Measurements from ENCODE around the gene PPM1G.
A peak's percentile ranks its signal among the peaks of the same experiment; 100 is the strongest.

The PPM1G gene

DNA sequence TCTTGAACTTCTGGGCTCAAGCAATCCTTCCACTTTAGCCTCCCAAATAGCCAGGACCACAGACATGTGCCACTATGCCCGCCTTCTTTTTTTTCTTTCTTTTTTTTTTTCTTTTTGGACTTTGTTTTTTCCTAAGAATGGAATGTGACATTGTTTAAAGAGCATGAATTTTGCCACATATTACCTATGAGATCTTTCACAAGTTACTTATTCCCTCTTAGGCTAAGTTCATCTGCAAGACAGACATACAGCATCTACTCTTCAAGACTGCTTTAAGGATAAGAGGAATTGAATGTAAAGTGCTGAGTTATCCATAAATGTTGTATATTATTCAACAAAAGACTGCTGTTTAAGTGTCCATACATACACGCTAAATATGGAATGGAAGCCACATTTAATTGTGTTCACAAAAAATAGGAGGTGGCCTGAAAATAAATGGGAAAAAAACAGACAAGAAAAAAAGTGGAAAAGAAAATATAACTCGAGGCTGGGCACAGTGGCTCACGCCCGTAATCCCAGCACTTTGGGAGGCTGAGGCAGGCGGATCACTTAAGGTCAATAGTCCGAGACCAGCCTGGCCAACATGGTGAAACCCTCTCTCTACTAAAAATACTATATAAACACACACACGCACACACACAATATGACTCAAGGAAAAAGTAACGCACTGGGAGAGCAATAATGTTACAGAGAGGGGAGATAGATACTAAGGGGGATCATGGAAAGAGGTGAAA lies 3.2 kb upstream of the PPM1G start:
- DNase-seq (ENCODE audit: low spot score) = no peak

DNA sequence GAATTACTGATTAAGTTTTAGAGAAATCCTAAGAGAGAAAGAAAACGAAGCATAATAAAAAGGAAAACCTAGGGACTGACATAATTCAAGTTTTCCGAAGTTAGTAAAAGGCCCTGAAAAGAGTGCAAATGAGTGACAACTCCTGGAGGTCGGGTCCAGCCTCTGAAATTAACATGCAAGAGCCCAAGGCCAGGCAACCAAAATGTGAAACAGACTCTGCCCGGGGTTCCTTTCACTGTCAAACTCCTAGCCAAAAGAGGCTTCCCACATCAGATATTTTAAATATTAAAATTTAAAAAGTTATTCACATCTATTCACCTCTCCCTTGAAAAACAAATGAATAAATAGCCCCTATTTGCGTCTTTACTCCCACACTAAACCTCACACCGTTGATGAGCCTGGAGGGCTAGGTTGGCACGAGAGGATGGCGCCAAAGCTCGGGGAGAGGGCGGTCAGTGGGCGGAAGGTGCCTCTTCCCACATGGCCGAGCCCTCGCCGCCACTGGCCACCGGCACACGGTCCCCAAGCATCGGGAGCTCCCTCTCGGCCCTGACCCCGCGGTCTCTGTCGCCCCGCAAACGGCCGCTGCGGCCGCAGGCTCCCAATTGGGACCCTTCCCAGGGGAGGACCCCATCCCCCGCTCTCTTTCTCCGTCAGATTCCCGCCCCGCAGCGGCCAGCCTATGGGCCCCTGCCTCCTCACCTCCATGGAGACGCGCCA lies 630 bp downstream of the PPM1G start:
- no peak for DNase-seq (ENCODE audit: low spot score)

DNA sequence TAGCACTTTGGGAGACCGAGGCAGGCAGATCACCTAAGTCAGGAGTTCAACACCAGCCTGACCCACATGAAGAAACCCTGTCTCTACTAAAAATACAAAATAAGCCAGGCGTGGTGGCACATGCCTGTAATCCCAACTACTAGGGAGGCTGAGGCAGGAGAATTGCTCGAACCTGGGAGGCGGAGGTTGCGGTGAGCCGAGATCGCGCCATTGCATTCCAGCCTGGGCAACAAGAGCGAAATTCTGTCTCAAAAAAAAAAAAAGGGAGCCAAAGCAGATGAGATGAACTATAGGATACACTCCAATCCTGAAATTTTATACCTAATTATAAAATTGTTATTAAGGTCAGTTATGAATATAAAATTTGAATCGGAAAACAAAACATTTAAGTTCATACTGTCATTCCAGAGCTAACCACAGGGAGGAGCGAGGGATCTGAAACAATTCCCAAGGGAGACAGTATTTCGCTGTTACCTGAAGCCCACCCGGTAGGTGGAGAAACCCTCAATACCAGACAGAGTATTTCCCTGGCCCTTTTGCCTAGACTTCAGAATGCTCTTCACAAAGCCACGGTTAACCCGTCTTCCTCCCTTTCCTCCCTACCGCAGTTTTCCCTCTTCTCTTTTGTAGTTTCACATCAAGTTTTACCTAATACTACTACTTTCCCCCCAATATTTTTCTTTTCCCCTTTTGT lies 1.4 kb downstream of the PPM1G start:
- peak; percentile 53 for DNase-seq (ENCODE audit: low spot score)

DNA sequence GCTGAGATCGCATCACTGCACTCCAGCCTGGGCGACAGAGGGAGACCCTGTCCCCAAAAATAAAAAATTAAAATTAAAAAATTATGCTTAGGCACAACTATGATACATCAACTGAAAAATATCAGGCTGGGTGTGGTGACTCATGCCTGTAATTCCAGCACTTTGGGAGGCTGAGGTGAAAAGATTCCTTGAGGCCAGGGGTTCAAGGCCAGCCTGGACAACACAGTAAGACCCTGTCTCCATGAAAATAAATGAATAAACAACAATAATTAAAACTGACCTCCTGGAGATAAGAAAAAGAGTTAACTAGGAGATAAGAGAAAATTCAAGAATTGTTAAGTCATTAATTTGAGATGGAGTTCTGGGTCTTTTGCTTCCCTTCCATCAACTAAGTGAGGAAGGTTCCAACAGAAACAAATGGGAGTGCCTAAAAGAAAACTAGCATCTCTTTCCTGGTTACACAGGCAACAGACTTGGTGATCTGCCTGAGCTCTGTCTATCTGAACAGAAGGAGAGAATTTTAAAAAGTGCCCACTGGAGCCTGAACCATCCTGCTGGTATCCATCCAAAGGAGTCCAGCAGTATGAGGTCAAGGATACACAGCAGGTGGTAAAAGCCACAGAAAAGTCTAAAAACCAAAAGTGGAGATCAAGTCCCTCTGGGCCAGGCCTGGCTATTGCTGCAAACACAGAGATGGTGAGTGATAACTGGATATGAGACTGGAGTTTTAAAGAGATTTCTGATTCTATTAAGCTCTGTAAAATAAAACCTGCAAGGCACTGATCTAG lies 8.8 kb downstream of the PPM1G start:
- no peak for DNase-seq (ENCODE audit: low spot score)

DNA sequence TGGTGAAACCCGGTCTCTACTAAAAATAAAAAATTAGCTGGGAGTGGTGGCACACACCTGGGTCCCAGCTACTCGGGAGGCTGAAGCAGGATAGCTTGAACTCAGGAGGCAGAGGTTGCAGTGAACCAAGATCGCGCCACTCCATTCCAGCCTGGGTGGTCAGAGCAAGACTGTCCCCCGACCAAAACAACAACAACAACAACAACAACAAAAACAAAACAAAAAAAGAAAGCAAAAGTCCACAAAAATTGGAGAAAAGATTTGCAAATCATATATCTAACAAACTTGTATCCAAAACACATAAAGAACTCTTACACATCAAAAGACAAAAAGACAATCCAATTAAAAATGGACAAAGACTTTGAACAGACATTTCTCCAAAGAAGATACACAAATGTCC lies 10.4 kb downstream of the PPM1G start:
- no peak for DNase-seq (ENCODE audit: low spot score)

DNA sequence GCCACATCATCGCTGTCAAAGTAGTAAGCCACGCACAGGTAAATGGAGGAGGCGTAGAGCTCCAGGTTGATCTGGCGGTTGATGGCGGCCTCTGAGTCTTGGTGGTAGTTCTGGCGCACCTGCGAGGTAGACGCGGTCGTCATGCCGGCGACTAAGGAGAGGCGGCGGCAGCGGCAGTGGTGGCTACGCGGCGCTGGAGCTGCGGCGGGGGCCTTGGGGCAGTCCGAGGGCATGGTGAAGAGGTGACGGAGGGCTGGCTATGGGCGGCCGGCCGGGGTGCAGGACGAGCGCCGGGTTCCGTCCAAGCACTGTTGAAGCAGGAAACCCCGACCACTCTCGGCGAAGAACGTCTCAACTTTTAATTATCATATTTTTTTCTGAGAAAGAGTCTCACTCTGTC lies 16.2 kb downstream of the PPM1G start:
- no peak for DNase-seq (ENCODE audit: low spot score)

DNA sequence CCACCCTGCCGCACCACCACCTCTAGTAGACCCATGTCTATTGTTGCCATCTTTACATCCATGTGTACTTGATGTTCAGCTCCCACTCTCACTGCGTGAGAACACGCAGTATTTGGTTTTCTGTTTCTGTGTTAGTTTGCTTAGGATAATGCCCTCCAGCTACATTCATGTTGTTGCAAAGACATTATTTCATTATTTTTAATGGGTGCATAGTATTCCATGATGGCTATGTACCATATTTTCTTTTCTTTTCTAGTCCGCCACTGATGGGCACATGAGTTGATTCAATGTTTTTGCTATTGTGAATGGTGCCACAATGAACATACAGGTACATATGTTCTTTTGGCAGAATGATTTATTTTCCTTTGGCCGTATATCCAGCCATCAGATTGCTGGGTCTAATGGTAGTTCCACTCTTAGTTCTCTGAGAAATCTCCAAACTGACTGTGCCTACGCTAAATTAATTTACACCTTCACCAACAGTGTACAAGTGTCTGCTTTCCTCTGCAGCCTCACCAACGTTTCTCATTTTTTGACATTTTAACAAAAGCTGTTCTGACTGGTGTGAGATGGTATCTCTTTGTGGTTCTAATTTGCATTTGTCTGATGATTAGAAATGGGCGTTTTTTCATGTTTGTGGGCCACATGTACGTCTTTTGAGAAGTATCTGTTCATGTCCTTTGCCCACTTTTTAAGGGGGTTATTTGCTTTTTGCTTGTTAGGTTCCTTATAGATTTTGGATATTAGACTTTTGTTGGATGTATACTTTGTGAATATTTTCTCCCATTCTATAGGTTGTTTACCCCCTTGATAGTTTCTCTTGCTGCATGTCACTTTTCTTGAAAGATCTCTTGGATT lies 18.3 kb downstream of the PPM1G start:
- no peak for DNase-seq (ENCODE audit: low spot score)

DNA sequence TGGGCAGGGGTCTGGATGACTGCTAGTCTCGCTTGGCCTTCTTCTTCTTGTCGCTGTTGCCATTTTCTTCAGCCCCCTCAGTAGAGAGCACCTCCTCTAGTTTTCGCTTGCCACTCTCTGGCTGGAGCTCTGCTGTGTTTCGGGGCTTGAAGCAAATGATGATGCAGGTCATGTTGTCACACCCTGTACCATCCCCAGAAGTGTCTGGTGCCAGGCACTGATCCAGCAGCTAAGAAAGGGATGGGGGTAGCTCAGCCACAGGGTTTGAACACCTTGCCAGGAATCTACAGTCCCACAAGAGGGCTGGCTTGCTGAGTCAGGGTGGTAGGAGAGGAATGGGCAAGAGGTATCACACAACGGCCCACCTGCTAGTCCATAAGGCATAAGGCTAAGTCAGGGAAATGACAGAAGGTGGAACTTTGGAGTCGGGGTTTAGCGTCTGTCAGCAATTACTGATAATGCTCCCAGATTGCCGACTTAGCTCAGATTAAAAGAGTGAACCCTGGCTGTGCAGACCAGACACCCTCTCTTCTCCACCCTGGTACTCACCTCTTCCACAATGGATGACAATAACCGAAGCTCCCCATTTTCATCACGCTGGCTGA lies 27.7 kb downstream of the PPM1G start:
- DNase-seq (ENCODE audit: low spot score) = no peak

DNA sequence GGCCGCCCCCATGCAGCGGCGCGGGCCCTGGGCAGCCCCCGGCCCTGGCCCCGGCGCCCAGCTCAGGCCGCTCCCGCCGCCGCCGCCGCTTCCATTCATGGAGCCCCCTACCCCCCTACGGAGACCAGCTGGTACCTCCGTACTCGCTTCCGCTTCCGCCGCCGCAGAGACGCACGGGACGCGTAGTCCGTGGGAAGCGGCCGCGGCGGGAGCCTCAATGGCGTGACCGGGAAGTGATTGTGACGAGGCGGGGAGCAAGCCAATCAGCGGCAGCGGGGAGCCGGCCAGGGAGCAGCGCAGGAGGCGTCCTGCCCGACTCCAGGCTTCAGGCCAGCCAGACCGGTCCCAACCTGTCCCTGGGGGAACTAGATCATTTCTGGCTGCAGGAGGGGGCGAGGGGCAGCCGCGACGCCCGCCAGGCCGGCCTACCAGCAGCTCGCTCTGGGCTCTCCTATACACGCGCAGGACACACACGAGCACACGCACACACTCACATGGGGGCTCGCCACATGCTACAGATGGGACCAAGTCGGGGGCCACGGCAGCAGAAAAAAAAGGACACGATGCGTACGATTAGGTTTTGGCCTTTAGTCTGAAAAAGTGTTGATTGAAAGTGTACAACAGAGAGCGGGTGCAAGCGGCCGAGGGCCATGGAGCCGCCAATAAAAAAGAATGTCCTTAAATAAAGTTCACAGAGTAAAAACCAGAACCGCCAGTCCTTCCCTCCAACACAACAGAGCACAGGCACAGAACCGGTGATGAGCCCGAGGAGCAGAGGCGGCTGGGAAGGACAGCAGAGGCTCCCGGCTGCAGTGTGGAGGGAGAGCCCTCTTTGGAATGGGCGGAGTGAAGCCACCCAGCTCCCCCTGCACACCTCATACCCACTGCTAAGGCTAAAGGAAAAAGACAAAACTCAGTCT lies 28.5 kb downstream of the PPM1G start, which contains the start of gene ZNF513:
ZNF513 (minus strand) TSS at position 109 of the 920 bp plus-strand sequence. CDS start 208 bp downstream, outside the sequence.
- peak; percentile 97 for DNase-seq (ENCODE audit: low spot score)

DNA sequence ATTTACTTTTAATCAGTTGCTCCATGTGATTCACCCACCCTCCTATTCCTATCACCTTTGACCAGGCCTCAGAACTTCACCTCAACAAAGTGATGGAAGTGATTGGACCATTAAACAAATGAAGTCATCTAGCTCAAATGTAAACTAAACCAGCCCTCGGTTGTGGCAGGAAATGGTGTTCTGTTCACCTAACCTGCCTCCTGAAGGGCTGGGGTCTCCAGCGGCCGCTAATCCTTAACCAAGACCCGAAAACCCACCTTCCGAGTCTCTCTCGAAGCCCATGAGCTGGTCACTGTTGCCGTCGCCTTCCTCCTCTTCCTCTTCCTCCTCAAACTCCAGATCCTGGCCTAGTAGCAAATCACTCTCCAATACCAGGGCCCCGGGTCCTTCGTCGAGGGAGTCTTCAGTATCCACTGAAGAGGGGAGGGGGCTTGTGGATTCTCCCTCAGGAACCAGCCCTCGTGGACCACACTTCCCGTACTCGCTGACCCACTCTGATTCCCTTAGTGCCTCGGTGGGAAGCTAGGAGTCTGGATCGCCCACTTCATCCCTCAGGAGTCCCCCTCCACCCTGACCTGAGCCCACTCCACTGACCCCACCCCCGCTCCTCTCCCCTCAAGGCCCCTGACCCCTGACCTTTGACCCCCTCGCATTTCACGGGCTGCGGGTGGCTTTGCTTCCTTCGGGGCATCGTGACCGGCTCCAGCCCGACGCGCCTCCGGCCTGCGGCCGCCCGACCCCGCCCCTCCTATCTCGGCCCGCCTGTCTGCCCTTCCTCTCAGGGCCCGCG lies 29.4 kb downstream of the PPM1G start:
- DNase-seq (ENCODE audit: low spot score) = peak; percentile 90

DNA sequence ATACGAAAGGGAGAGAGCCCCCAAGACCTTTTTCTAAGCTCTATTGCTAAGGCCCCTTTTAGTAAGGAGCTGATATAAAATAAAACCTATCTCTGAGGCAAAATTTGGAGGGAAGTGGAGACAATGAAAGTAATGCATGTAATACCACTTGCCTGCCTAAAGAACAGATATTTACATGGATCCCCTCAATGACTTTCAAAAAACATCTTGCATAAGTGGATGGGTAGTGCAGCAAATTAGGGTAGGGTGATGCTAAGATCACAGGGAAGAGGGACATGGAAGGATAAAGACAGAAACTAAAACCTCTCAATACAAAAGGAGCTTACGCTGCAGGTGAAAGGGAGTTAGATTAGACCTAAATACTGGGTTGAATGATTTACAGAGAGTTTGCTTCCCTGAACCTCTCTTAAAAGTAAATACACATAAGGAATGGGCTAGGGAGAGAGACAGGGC lies 30.0 kb downstream of the PPM1G start:
- no peak for DNase-seq (ENCODE audit: low spot score)

DNA sequence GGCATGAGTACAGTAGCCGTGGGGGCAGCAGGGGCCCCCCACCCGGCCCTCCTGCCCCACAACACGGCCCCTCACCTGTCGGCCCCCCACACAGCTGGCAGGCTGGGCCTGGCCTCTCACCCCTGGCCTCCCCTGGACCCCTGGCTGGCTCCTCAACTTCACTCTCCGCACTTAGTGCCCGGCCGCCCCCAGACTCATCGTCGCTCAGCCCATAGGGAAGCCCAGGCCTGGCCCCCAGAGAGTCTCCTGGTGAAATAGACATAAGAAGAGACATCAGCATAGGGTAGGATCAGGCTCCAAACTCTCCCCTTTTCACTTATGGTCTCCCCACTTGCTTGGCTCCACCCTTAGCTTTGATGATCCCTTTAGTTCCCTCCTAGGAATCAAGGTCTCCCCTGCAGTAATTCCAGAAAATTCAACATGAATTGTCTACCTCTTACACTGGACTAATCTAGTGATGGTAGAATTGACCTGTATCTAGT lies 30.5 kb downstream of the PPM1G start:
- DNase-seq (ENCODE audit: low spot score) = no peak

DNA sequence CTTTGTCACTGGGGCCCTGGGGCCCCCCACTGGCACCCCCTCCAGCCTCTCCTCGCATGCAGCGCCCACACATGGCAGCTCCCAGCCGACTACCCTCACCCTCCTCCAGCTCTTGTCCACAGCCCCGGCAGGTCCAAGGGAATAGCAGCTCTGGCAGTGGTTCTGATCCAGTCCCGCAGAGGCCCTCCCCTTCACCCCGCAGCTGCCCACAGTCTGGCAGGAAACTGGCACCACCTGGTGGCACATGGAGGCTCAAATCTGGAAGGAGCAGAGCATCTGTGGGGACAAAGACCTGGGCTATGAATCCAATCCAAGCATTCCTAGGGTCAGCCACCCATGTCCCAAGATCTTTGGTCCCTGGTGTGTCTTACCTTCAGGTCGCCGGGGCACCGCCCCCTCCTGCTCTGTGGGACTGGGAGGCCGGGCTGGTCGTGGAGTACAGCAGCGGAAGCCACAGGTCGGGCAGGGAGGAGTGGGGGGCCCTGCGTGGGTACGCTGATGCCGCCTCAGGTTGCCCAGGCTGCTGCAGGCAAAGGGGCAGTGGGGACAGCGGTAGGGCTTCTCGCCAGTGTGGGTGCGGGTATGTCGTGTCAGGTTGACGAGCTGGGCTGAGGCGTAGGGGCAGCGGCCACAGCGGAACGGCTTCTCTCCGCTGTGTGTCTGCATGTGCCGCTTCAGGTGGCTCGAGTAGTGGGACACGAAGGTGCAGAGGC lies 31.1 kb downstream of the PPM1G start:
- no peak for DNase-seq (ENCODE audit: low spot score)

DNA sequence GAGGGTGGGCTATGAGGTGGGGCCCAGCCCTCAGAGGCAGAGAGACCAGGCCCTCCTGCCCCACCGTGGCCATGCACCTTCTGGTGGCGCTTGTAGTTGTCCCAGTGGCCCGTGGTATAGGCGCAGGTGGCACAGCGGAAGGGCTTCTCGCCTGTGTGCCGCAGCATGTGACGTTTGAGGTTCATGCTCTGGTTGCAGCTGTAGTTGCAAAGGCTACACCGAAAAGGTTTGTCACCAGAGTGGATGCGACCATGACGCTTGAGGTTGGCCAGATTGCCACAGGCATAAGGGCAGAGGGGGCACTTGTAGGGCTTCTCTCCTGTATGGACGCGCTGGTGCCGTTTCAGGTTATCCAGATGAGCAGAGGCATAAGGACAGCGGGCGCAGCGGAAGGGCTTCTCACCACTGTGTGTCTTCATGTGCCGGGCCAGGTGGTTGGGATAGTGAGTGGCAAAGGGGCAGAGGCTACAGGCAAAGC lies 31.7 kb downstream of the PPM1G start:
- no peak for DNase-seq (ENCODE audit: low spot score)

DNA sequence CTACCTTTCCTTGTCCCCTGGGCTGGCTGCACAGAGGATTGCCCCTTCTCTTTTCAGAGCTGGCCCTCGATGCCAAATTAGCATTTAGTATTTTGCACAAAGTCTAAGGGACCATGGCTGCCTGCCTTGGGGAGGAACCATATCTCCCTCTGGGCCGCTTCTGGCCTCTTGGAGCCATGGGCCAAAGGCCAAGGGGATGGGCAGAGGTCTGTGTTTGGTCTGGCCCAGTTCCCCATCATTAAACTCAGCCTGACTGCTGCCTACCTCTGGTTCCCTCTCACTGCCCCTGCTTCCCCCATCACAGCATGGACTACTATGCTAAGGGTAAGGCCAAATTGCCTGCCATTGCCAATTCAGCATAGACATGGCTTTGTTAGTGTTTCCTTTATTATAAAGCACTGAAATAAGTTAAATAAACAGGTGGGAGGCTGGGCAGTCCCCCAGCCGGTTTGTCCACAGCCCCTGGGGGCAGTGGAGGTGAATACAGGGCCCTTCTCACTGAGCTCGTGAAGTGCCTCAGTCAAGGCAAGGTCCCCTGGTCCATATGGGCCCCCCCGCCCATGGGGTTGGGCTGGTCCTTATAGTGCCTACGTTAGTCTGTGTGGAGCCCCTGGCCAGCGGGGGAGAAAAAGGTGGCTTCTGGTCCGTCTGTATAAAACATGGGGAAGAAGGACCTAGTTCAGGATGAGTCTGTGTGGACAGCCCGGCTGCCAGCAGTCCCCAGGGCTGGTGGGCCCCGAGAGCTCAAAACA lies 32.3 kb downstream of the PPM1G start:
- no peak for DNase-seq (ENCODE audit: low spot score)

DNA sequence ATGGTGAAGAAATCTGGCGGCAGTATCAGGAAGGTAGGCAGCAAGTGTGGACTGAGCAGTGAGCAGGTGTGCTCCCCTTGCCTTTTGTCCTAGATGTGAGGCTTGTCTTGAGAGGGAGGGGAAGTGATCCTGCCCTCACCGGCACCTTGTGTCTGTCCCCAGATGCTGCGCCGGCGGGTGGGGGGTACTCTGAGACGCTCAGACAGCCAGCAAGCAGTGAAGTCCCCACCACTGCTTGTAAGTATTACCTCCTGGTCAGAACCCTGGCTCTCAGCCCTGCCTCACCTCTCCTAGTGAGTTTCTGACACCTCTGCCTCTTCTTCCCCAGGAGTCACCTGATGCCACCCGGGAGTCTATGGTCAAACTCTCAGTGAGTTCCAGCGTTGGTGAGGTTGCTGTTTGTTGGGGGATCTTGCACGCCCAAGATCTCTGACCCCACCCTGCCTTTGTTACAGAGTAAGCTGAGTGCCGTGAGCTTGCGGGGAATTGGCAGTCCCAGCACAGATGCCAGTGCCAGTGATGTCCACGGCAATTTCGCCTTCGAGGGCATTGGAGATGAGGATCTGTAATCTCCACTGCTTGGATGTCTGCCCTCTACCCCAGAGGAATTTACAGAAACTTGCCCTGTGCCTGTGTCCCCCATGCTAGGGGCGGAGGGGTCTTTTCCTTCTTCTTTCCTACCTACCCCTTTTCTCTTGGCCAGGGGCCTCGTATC lies 33.1 kb downstream of the PPM1G start:
- DNase-seq (ENCODE audit: low spot score) = no peak

Data from ecto neural progenitor cell (in vitro differentiated cells).